ENCODE measurements around the gene CDC42BPB.

GRCh38 chr14:103009559-103009958 lies 47.8 kb downstream of the CDC42BPB start:
- TF ChIP-seq ZNF367 (CRISPR knock-in tag; IDR thresholded peaks at IDR 0.05; ENCODE audit: borderline replicate concordance) = no peak
- TF ChIP-seq ZBTB4 (CRISPR knock-in tag; IDR thresholded peaks at IDR 0.05; ENCODE audit: borderline replicate concordance) = no peak
